GM19193 (cell line): ENCODE measurements around the gene DGKB.

Source experiments
- POLR2A ChIP-seq: IDR thresholded peaks from 4 replicates; pipeline ENCODE4 v1.6.1; 2011; ENCODE audit not compliant: insufficient read depth, insufficient read length; ENCODE audit errors: extremely low read depth

Gene DGKB

GRCh38 chr7:14902589-14903067 lies at the start of gene DGKB:
TSS of gene DGKB (minus strand) at chr7:14902751.
- TF ChIP-seq POLR2A = no peak

GRCh38 chr7:14950013-14950412 lies 47.5 kb upstream of the DGKB start:
- TF ChIP-seq POLR2A = no peak

GRCh38 chr7:14938181-14938580 lies 35.6 kb upstream of the DGKB start:
- TF ChIP-seq POLR2A = no peak

GRCh38 chr7:14937581-14937980 lies 35.0 kb upstream of the DGKB start:
- TF ChIP-seq POLR2A = no peak

GRCh38 chr7:14936554-14936953 lies 34.0 kb upstream of the DGKB start:
- no peak for TF ChIP-seq POLR2A

- TF ChIP-seq POLR2A = no peak
These were observed 32.3 kb upstream of the DGKB start for GRCh38 chr7:14934839-14935238.

GRCh38 chr7:14931511-14932215 lies 29.1 kb upstream of the DGKB start:
- no peak for TF ChIP-seq POLR2A

GRCh38 chr7:14924398-14924797 lies 21.8 kb upstream of the DGKB start:
- TF ChIP-seq POLR2A = no peak

- no peak for TF ChIP-seq POLR2A
These were observed 8.5 kb upstream of the DGKB start for GRCh38 chr7:14911077-14911476.

- TF ChIP-seq POLR2A = no peak
These were observed 6.1 kb upstream of the DGKB start for GRCh38 chr7:14908697-14909096.

- TF ChIP-seq POLR2A = no peak
These were observed 3.2 kb upstream of the DGKB start for GRCh38 chr7:14905764-14906163.

- no peak for TF ChIP-seq POLR2A
These were observed 2.5 kb downstream of the DGKB start for GRCh38 chr7:14900051-14900450.

- no peak for TF ChIP-seq POLR2A
These were observed 3.5 kb downstream of the DGKB start for GRCh38 chr7:14899030-14899429.

- no peak for TF ChIP-seq POLR2A
These were observed 6.1 kb downstream of the DGKB start for GRCh38 chr7:14896461-14896860.

GRCh38 chr7:14894826-14895225 lies 7.7 kb downstream of the DGKB start:
- no peak for TF ChIP-seq POLR2A

- TF ChIP-seq POLR2A = no peak
These were observed 9.6 kb downstream of the DGKB start for GRCh38 chr7:14892961-14893360.

GRCh38 chr7:14891289-14891688 lies 11.3 kb downstream of the DGKB start:
- no peak for TF ChIP-seq POLR2A
